Naive B cell (primary cell): Measurements from ENCODE around the gene OST4. TPM values are rescaled to one million over a fixed set of nuclear protein-coding genes. Genes with fewer than 3 reads are reported as not detected.
A peak's percentile ranks its signal among the peaks of the same experiment; 100 is the strongest.

ENCODE experiments used
- ATAC-seq, 2 donors: fragments of 150-1000 bp; cut with Tn5 transposase; 2 replicates each; pipeline ENCODE4 v1.10.0; 2021; ENCODE audit warnings: low read depth in 2 of 2, mild to moderate bottlenecking in 2 of 2, moderate library complexity in 2 of 2
- DNase-seq: peaks from one replicate; pipeline ENCODE4 v3.0.0; 2022
- H3K27ac Mint-ChIP-seq, 6 donors: one replicate each; pipeline ENCODE4 v1.8.0; 2020 to 2022; ENCODE audit warnings: mild to moderate bottlenecking in 6 of 6, mixed read lengths in 6 of 6, moderate library complexity in 5 of 6, inconsistent platforms in 2 of 6
- H3K27me3 Mint-ChIP-seq, 3 donors: one replicate each; pipeline ENCODE4 v1.8.0; 2021 to 2022; ENCODE audit warnings: mixed read lengths in 3 of 3, mild to moderate bottlenecking in 1 of 3
- H3K36me3 Mint-ChIP-seq, 2 donors: one replicate each; pipeline ENCODE4 v1.8.0; 2020 to 2022; ENCODE audit warnings: mixed read lengths in 2 of 2, inconsistent platforms in 1 of 2, mild to moderate bottlenecking in 1 of 2
- H3K4me1 Mint-ChIP-seq, 3 donors: one replicate each; pipeline ENCODE4 v1.8.0; 2020 to 2022; ENCODE audit warnings: mixed read lengths in 3 of 3, inconsistent platforms in 1 of 3, mild to moderate bottlenecking in 1 of 3, moderate library complexity in 1 of 3
- H3K4me3 Mint-ChIP-seq, 8 donors: one replicate each; pipeline ENCODE4 v1.8.0; 2020 to 2022; ENCODE audit warnings: mild to moderate bottlenecking in 8 of 8, mixed read lengths in 8 of 8, moderate library complexity in 8 of 8, inconsistent platforms in 2 of 8
- H3K9me3 Mint-ChIP-seq, 7 donors: one replicate each; pipeline ENCODE4 v1.8.0; 2020 to 2022; ENCODE audit warnings: mixed read lengths in 7 of 7, mild to moderate bottlenecking in 5 of 7, inconsistent platforms in 2 of 7, moderate library complexity in 1 of 7
- polyA plus RNA-seq, 6 donors: library from polyadenylated mRNA; unstranded; fragments of 300-500 nt; fragmentation: Illumina TruSeq; gene quantifications; one replicate each; pipeline ENCODE4 v1.2.3, GENCODE V29; 2021; ENCODE audit warnings: low read depth in 6 of 6

Gene OST4
- polyA plus RNA-seq, 6 donors from 2014 or later: 594 to 733 (median 606) TPM

- Mint-ChIP-seq H3K27ac (peak within 1 kb of the TSS; percentile 98 to 100 (median 100)), H3K9me3 (peaks cover 0 to 11% (median 2%) of the 10 kb centered on the region in 7 donors), H3K27me3 (peaks cover 0 to 12% (median 11%) of the 10 kb centered on the region in 3 donors), H3K4me3 (peak within 1 kb of the TSS; percentile 92 to 99 (median 97)), H3K4me1 (peaks cover 20 to 34% (median 22%) of the 10 kb centered on the region in 3 donors), H3K36me3 (peaks cover 18 to 22% of the 10 kb centered on the region in 2 donors)
- DNase-seq (peak; percentile 96), ATAC-seq (peak; percentile 75 to 77)
These were observed 20.2 kb downstream of the OST4 start, which contains the start of gene AGBL5 for GRCh38 chr2:27050996-27051901. TSS of gene AGBL5 (plus strand) at chr2:27051668. CDS start at chr2:27052959, 1,291 bp downstream.

- peak overlapping the region; percentile 92 to 99 (median 97) for H3K4me3 Mint-ChIP-seq
- H3K9me3 Mint-ChIP-seq: peaks cover 0 to 11% (median 2%) of the 10 kb centered on the region in 7 donors
- DNase-seq: peak; percentile 91
- ATAC-seq: peak; percentile 59 to 60
- peak overlapping the region; percentile 98 to 100 (median 100) for H3K27ac Mint-ChIP-seq
- H3K27me3 Mint-ChIP-seq: peaks cover 0 to 12% (median 11%) of the 10 kb centered on the region in 3 donors
- H3K36me3 Mint-ChIP-seq: peaks cover 16 to 18% of the 10 kb centered on the region in 2 donors
- H3K4me1 Mint-ChIP-seq: peaks cover 20 to 34% (median 22%) of the 10 kb centered on the region in 3 donors
These were observed 21.0 kb downstream of the OST4 start for GRCh38 chr2:27050281-27050995.

- Mint-ChIP-seq H3K27me3 (peaks cover 0 to 12% (median 11%) of the 10 kb centered on the region in 3 donors), H3K36me3 (peaks cover 11 to 12% of the 10 kb centered on the region in 2 donors), H3K4me1 (peaks cover 18 to 34% (median 22%) of the 10 kb centered on the region in 3 donors), H3K4me3 (peak overlapping the region; percentile 92 to 99 (median 97)), H3K27ac (peak overlapping the region; percentile 98 to 100 (median 100)), H3K9me3 (peaks cover 0 to 11% (median 2%) of the 10 kb centered on the region in 7 donors)
- ATAC-seq (peak; percentile 23 to 29), DNase-seq (peak; percentile 55)
These were observed 21.8 kb downstream of the OST4 start for GRCh38 chr2:27049422-27050280.

GRCh38 chr2:27042985-27043634 is 28.3 kb downstream of the OST4 start:
- DNase-seq (no peak), ATAC-seq (no peak)
- peaks cover 0 to 13% of the 10 kb centered on the region in 2 donors for H3K36me3 Mint-ChIP-seq
- peaks cover 26 to 37% (median 34%) of the 10 kb centered on the region in 3 donors for H3K4me1 Mint-ChIP-seq
- H3K27ac Mint-ChIP-seq: peak overlapping the region; percentile 98 to 99 (median 99)
- H3K27me3 Mint-ChIP-seq: no peaks in the 10 kb centered on the region
- peak overlapping the region in 1 of 8 donors; percentile 70 for H3K4me3 Mint-ChIP-seq
- no peaks in the 10 kb centered on the region for H3K9me3 Mint-ChIP-seq

GRCh38 chr2:27042159-27042661 is 29.2 kb downstream of the OST4 start:
- ATAC-seq (peak; percentile 98 to 99), DNase-seq (peak; percentile 87)
- Mint-ChIP-seq H3K27me3 (no peaks in the 10 kb centered on the region), H3K9me3 (no peaks in the 10 kb centered on the region), H3K4me1 (peaks cover 26 to 37% (median 34%) of the 10 kb centered on the region in 3 donors), H3K27ac (peak overlapping the region; percentile 98 to 99 (median 99)), H3K4me3 (peak overlapping the region; percentile 55 to 91 (median 80)), H3K36me3 (peaks cover 1 to 13% of the 10 kb centered on the region in 2 donors)

GRCh38 chr2:27041752-27042151 is 29.7 kb downstream of the OST4 start:
- peak; percentile 43 to 57 for ATAC-seq
- peak overlapping the region; percentile 98 to 99 (median 99) for H3K27ac Mint-ChIP-seq
- H3K9me3 Mint-ChIP-seq: no peaks in the 10 kb centered on the region
- no peaks in the 10 kb centered on the region for H3K27me3 Mint-ChIP-seq
- DNase-seq: no peak
- H3K36me3 Mint-ChIP-seq: peaks cover 5 to 13% of the 10 kb centered on the region in 2 donors
- peaks cover 26 to 41% (median 34%) of the 10 kb centered on the region in 3 donors for H3K4me1 Mint-ChIP-seq
- peak overlapping the region; percentile 55 to 91 (median 80) for H3K4me3 Mint-ChIP-seq

- peak overlapping the region in 2 of 8 donors; percentile 25 to 30 for H3K4me3 Mint-ChIP-seq
- no peak for ATAC-seq
These were observed 31.2 kb downstream of the OST4 start for GRCh38 chr2:27040282-27040681.

GRCh38 chr2:27039871-27040270 is 31.6 kb downstream of the OST4 start:
- DNase-seq: no peak
- peak overlapping the region in 1 of 6 donors; percentile 80 for H3K27ac Mint-ChIP-seq
- H3K27me3 Mint-ChIP-seq: no peaks in the 10 kb centered on the region
- H3K4me3 Mint-ChIP-seq: peak overlapping the region in 1 of 8 donors; percentile 25
- ATAC-seq: no peak
- no peaks in the 10 kb centered on the region for H3K9me3 Mint-ChIP-seq
- H3K36me3 Mint-ChIP-seq: peaks cover 9 to 19% of the 10 kb centered on the region in 2 donors
- peaks cover 29 to 49% (median 43%) of the 10 kb centered on the region in 3 donors for H3K4me1 Mint-ChIP-seq

More at GRCh38 chr2:27040282-27040681, 31.2 kb downstream of the OST4 start:
- Mint-ChIP-seq H3K27ac (peak overlapping the region in 4 of 6 donors; percentile 98 to 99 (median 99)), H3K9me3 (no peaks in the 10 kb centered on the region), H3K36me3 (peaks cover 9 to 19% of the 10 kb centered on the region in 2 donors), H3K4me1 (peaks cover 26 to 46% (median 38%) of the 10 kb centered on the region in 3 donors), H3K27me3 (no peaks in the 10 kb centered on the region)
- no peak for DNase-seq

- Mint-ChIP-seq H3K4me1 (peaks cover 30 to 51% (median 45%) of the 10 kb centered on the region in 3 donors), H3K27me3 (no peaks in the 10 kb centered on the region), H3K4me3 (no peak overlapping the region), H3K36me3 (peaks cover 9 to 19% of the 10 kb centered on the region in 2 donors), H3K9me3 (no peaks in the 10 kb centered on the region), H3K27ac (peak overlapping the region in 1 of 6 donors; percentile 80)
- no peak for DNase-seq
- ATAC-seq: no peak
These were observed 32.0 kb downstream of the OST4 start for GRCh38 chr2:27039426-27039825.

GRCh38 chr2:27038631-27039339 is 32.7 kb downstream of the OST4 start:
- H3K27me3 Mint-ChIP-seq: no peaks in the 10 kb centered on the region
- peak overlapping the region in 1 of 6 donors; percentile 79 for H3K27ac Mint-ChIP-seq

GRCh38 chr2:27038012-27038411 is 33.4 kb downstream of the OST4 start:
- Mint-ChIP-seq H3K27ac (no peak overlapping the region), H3K4me1 (peaks cover 42 to 64% (median 59%) of the 10 kb centered on the region in 3 donors), H3K4me3 (no peak overlapping the region), H3K36me3 (peaks cover 9 to 19% of the 10 kb centered on the region in 2 donors), H3K9me3 (no peaks in the 10 kb centered on the region), H3K27me3 (no peaks in the 10 kb centered on the region)
- ATAC-seq (no peak), DNase-seq (no peak)

More at GRCh38 chr2:27038631-27039339, 32.7 kb downstream of the OST4 start:
- ATAC-seq: no peak
- peaks cover 9 to 19% of the 10 kb centered on the region in 2 donors for H3K36me3 Mint-ChIP-seq
- H3K9me3 Mint-ChIP-seq: no peaks in the 10 kb centered on the region
- H3K4me3 Mint-ChIP-seq: peak overlapping the region in 1 of 8 donors; percentile 83
- no peak for DNase-seq
- H3K4me1 Mint-ChIP-seq: peaks cover 36 to 58% (median 51%) of the 10 kb centered on the region in 3 donors
